Rectal smooth muscle tissue (tissue), 1 donor: ENCODE results near the gene SIGLEC5.
"Not testable (repeated sequence)": the region's sequence is repeated elsewhere in the genome, so short reads cannot be mapped to it uniquely, and the experiment has no call there.

Experiments used
- H3K27ac ChIP-seq: one replicate; pipeline ENCODE4 v1.7.0; 2013; ENCODE audit warnings: low read depth, low read length, inconsistent platforms
- H3K27me3 ChIP-seq: one replicate; pipeline ENCODE4 v1.7.0; 2013; ENCODE audit warnings: low read length; ENCODE audit not compliant: control insufficient read depth, insufficient read depth
- H3K36me3 ChIP-seq: one replicate; pipeline ENCODE4 v1.7.0; 2013; ENCODE audit warnings: low read length; ENCODE audit not compliant: control insufficient read depth, insufficient read depth
- H3K4me1 ChIP-seq: one replicate; pipeline ENCODE4 v1.7.0; 2013; ENCODE audit warnings: low read length; ENCODE audit not compliant: control insufficient read depth, insufficient read depth
- H3K4me3 ChIP-seq: one replicate; pipeline ENCODE4 v1.7.0; 2013; ENCODE audit warnings: low read length
- H3K9ac ChIP-seq: one replicate; pipeline ENCODE4 v1.7.0; 2013; ENCODE audit warnings: low read length

The SIGLEC5 gene

GRCh38 chr19:51647318-51647717 lies 17.1 kb upstream of the SIGLEC5 start:
- Histone ChIP-seq H3K4me3 (no peak overlapping the region), H3K27me3 (no peaks in the 10 kb centered on the region), H3K9ac (no peak overlapping the region), H3K27ac (no peak overlapping the region), H3K36me3 (no peaks in the 10 kb centered on the region), H3K4me1 (no peaks in the 10 kb centered on the region)

DNA sequence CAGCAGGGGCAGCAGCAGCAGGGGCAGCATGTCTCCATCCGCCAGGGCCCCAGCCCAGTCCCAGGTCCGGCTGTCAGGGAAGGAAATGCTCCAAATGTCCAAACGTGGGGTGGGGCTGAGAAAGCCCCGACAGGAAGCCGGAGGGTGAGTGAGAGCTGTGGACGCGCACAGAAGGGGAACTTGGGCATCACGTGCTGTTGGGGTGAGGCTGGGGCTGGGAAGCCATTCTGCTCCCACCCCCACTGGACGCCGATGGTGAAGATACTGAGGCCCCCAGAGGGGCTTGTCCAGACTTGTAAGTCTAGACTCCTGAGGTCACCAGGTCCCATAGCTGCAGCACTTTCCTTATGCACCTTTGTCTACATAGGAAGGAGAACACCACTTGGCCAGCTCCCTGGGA lies 16.5 kb upstream of the SIGLEC5 start, which contains the start of gene SIGLEC14:
Gene SIGLEC14, minus strand, starts transcription at position 96 of the 400 bp plus-strand sequence. Its CDS starts 66 bp downstream, at position 30.
- not testable (repeated sequence) for H3K36me3 ChIP-seq, H3K4me1 ChIP-seq, H3K9ac ChIP-seq, H3K27ac ChIP-seq, H3K4me3 ChIP-seq, H3K27me3 ChIP-seq

DNA sequence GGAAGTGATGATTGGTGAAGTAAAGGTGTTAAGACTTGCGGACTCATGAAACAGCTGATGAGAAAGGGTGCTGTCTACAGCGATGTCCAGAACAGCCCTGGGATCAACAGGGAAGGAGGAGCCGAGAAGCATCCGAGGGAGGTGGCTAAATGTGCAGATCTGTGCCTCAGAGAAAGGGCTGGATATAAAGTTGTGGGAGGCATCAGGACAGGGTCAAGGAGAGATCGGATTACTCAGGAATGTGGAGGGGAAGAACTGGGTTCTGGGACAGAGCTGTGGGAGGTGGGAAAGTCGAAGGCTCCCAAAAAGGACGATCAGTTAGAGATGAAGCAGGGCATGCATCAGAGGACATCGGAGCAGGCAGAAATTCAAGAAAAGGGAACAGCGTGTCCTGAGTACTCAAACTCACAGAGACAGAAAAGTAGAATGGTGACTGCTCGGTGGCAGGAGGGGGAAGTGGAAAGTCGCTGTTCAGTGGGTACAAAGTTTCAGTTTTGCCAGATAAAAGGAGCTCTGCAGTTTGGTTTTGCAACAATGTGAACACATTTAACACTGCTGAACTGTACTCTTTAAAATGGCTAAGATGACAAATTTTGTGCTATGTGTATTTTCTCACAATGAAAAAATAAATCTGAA lies 14.6 kb upstream of the SIGLEC5 start:
- H3K9ac ChIP-seq = no peak overlapping the region
- no peak overlapping the region for H3K4me3 ChIP-seq
- H3K27ac ChIP-seq = no peak overlapping the region
- no peaks in the 10 kb centered on the region for H3K27me3 ChIP-seq
- H3K36me3 ChIP-seq = no peaks in the 10 kb centered on the region
- no peaks in the 10 kb centered on the region for H3K4me1 ChIP-seq

- Histone ChIP-seq H3K27ac (no peak overlapping the region), H3K36me3 (no peaks in the 10 kb centered on the region), H3K27me3 (no peaks in the 10 kb centered on the region), H3K4me1 (no peaks in the 10 kb centered on the region), H3K9ac (no peak overlapping the region), H3K4me3 (no peak overlapping the region)
These were observed 11.4 kb upstream of the SIGLEC5 start for GRCh38 chr19:51641648-51642047.

DNA sequence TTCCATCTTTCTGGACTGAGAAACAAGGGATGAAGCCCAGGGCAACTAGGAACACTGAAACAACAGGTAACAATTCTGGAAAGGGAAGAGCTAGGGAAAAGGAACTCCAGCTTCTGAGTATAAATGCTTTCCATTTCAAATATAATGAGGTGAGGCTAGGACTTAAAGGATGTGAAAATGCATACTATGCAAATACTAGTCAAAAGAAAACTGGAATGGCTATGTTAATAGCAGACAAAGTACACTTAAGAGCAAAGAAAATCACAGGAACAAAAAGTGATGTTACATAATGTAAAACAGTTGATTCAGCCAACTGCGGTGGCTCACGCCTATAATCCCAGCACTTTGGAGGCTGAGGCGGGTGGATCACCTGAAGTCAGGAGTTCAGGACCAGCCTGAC lies 10.2 kb upstream of the SIGLEC5 start:
- no peak overlapping the region for H3K27ac ChIP-seq
- no peak overlapping the region for H3K4me3 ChIP-seq
- H3K27me3 ChIP-seq = no peaks in the 10 kb centered on the region
- no peaks in the 10 kb centered on the region for H3K4me1 ChIP-seq
- H3K36me3 ChIP-seq = no peaks in the 10 kb centered on the region
- no peak overlapping the region for H3K9ac ChIP-seq

DNA sequence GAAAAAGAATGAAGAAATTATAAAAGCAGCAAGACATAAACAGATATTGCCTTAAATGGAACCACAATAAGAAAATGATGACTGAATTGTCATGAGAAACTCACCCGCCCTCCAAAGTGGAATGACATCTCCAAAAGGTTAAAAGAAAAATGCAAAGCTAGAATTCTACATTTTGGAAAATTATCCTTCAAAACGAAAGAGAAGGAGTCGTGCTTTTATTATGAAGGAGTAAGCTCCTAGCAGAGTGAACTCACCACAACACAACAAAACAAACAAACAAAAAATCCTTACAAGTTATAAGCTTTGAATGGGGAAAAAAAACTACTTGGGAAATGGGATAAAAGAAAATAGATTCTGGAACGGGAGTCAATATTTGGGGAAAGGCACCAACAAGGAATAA lies 9.7 kb upstream of the SIGLEC5 start:
- H3K4me1 ChIP-seq = no peaks in the 10 kb centered on the region
- H3K27ac ChIP-seq = no peak overlapping the region
- H3K36me3 ChIP-seq = no peaks in the 10 kb centered on the region
- H3K27me3 ChIP-seq = no peaks in the 10 kb centered on the region
- H3K9ac ChIP-seq = no peak overlapping the region
- no peak overlapping the region for H3K4me3 ChIP-seq

DNA sequence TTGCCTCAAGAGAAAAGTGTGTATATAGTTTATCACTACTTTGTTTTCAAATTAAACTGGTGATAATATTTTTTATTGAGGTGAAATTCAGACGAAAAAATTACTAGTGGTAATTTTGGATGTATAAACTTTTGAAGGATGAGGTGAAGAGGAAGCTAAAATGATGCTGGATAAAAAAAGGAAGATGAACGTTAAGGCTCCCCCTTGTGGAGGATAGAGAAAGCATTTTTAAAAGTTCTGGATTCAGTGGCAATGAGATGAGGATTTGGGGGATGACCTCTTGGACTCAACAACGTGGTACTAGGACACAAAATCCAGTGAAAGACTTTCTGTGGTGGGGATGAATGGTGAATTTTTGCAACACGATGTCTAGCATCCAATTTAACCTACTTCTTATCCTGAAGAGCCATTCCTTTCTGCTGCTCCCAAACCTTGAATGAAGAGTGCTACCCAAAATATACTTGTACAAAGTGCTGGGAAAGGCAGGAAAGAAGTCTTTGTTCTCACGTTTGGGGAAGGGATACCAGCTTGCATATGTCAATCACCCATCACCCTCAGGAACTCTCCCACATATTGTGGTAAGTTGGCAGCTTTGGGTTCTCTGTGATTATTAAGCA lies 7.3 kb upstream of the SIGLEC5 start:
- Histone ChIP-seq H3K9ac (no peak overlapping the region), H3K36me3 (no peaks in the 10 kb centered on the region), H3K4me1 (no peaks in the 10 kb centered on the region), H3K4me3 (no peak overlapping the region), H3K27ac (no peak overlapping the region), H3K27me3 (no peaks in the 10 kb centered on the region)

GRCh38 chr19:51632126-51632525 lies 1.9 kb upstream of the SIGLEC5 start:
- Histone ChIP-seq H3K27ac (no peak overlapping the region), H3K36me3 (no peaks in the 10 kb centered on the region)

DNA sequence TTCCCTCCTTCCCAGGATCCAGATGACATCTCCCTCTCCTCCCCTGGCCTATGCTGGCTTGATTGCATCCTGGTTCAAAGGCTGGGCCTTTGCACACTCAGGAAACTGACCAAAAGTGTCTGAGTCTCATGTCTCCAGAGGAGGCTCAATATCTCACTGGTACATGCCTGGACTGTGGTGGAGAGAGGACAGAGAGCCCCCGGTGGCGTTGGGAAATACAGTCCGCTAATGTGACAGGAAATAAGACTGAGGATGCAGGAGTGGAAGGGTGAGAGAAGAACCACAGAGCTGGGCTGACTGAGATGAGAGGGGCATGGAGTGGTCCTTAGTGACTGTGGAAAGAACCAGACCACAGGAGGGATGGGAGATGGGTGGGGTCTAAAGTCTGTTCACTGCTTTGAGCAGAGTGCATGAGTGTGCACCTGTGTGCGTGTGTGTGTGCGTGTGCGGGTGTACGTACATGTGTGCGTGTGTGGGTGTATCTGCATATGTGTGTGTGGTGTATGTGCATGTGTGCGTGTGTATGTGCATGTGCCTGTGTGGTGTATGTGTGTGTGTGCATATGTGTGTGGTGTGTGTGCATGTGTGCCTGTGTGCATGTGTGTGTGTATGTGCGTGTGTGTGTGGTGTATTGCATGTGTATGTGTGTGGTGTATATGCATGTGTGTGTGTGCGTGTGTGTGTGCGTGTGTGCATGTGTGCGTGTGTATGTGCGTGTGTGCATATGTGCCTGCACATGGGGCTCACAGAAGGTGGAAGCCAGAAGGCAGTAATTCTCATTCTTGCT lies 1.9 kb downstream of the SIGLEC5 start:
- Histone ChIP-seq H3K4me3 (no peak overlapping the region), H3K9ac (no peak overlapping the region), H3K36me3 (no peaks in the 10 kb centered on the region), H3K27ac (no peak overlapping the region), H3K27me3 (peaks cover 3% of the 10 kb centered on the region), H3K4me1 (no peaks in the 10 kb centered on the region)

More at GRCh38 chr19:51632126-51632525, 1.9 kb upstream of the SIGLEC5 start:
- no peaks in the 10 kb centered on the region for H3K4me1 ChIP-seq
- peaks cover 3% of the 10 kb centered on the region for H3K27me3 ChIP-seq
- no peak overlapping the region for H3K9ac ChIP-seq
- no peak overlapping the region for H3K4me3 ChIP-seq

DNA sequence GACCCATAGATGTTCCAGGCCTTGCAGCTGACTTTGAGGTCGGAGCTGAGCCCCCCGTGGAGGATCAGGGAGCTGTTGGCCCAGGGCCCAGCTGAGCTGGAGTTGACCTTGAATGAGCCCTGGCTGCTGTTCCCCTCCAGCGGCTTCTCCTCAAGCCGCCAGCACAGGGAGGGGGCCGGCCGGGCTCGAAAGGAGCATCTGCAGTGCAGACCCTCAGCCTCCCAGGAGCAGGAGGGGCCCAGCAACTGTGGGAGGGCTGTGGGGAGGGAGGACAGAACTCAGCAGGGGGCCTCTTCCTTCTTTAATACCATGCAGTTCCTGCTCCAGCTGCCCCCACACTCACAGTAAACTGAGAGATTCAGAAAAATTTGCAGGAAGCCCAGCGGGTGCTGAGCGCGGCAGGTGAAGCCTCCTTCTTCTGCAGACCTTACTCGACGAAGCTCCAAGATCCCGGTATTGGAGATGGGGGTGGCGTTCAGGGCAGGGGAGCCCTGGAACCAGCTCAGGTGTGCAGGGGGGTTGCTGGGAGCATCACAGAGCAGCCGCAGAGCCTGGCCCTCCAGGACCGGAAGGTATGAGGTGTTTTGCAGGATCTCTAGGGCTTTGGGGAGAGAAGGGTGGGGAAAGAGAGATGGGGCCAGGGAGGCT lies 2.6 kb downstream of the SIGLEC5 start:
- no peak overlapping the region for H3K27ac ChIP-seq
- H3K27me3 ChIP-seq = peaks cover 3% of the 10 kb centered on the region
- no peak overlapping the region for H3K9ac ChIP-seq
- no peak overlapping the region for H3K4me3 ChIP-seq
- no peaks in the 10 kb centered on the region for H3K36me3 ChIP-seq
- H3K4me1 ChIP-seq = no peaks in the 10 kb centered on the region

DNA sequence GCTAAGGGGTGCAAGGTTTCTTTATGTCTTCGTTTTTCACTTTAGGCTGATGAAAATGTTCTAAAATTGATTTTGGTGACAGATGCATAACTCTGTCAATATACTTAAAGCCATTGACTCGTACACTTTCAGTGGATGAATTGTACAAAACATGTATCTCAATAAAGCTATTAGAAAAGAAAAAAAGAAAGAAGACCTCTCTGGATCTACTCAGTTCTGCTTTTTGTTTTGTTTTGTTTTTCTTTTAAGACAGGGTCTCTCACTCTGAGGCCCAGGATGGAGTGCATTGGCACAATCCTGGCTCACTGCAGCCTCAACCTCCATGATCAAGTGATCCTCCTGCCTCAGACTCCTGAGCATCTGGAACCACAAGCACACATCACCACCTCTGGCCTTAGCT lies 3.5 kb downstream of the SIGLEC5 start:
- Histone ChIP-seq H3K27me3 (peaks cover 3% of the 10 kb centered on the region), H3K4me3 (no peak overlapping the region), H3K36me3 (no peaks in the 10 kb centered on the region), H3K4me1 (no peaks in the 10 kb centered on the region), H3K27ac (no peak overlapping the region), H3K9ac (no peak overlapping the region)

DNA sequence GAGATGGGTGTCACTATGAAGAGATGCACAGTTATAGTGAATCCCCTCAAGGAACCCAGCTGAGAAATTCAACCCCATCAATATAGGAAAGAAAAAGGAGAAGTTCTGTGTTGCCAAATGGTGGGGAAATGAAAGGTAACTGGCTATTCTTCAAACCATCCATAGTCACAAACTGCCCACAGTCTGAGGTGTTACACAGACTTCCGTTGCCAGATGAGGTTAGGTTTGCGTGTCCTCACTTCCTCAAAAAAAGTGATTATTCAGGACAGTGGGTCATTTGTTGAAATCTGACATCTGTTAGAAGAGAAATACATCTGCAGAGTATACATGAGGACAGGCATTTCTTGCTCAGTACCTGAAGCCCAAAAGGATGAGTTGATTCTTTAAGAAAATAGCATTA lies 9.0 kb downstream of the SIGLEC5 start:
- no peaks in the 10 kb centered on the region for H3K27me3 ChIP-seq
- H3K4me1 ChIP-seq = no peaks in the 10 kb centered on the region
- H3K36me3 ChIP-seq = no peaks in the 10 kb centered on the region
- H3K27ac ChIP-seq = no peak overlapping the region
- no peak overlapping the region for H3K4me3 ChIP-seq
- H3K9ac ChIP-seq = no peak overlapping the region
